Medulla oblongata (tissue), 1 donor: ENCODE measurements around the gene HK2.
"Not testable (repeated sequence)": the region's sequence is repeated elsewhere in the genome, so short reads cannot be mapped to it uniquely, and the experiment has no call there.

Source experiments
- DNase-seq: peaks from one replicate; pipeline ENCODE4 v3.0.0-alpha.2; 2015; ENCODE audit errors: extremely low spot score

The HK2 gene

GRCh38 chr2:74895001-74895400 is 61.1 kb downstream of the HK2 start:
- no peak for DNase-seq

- DNase-seq, result no peak
These were observed 62.3 kb downstream of the HK2 start for GRCh38 chr2:74896232-74896631.

GRCh38 chr2:74900225-74900624 is 66.3 kb downstream of the HK2 start:
- DNase-seq, result not testable (repeated sequence)

- peak; percentile 90 for DNase-seq
These were observed 68.4 kb downstream of the HK2 start for GRCh38 chr2:74902281-74902860.

- no peak for DNase-seq
These were observed 72.5 kb downstream of the HK2 start for GRCh38 chr2:74906395-74906794.

- not testable (repeated sequence) for DNase-seq
These were observed 73.6 kb downstream of the HK2 start for GRCh38 chr2:74907560-74907959.

- no peak for DNase-seq
These were observed 75.0 kb downstream of the HK2 start for GRCh38 chr2:74908748-74909444.

- no peak for DNase-seq
These were observed 76.3 kb downstream of the HK2 start for GRCh38 chr2:74910245-74910644.

GRCh38 chr2:74911061-74911460 is 77.1 kb downstream of the HK2 start:
- no peak for DNase-seq

GRCh38 chr2:74915743-74916142 is 81.8 kb downstream of the HK2 start:
- no peak for DNase-seq

- no peak for DNase-seq
These were observed 82.5 kb downstream of the HK2 start for GRCh38 chr2:74916394-74916793.

GRCh38 chr2:74917702-74918619 is 84.0 kb downstream of the HK2 start:
- no peak for DNase-seq

- DNase-seq, result peak; percentile 56
These were observed 85.9 kb downstream of the HK2 start for GRCh38 chr2:74919827-74920226.

GRCh38 chr2:74921236-74921736 is 87.4 kb downstream of the HK2 start:
- no peak for DNase-seq

- DNase-seq, result no peak
These were observed 88.8 kb downstream of the HK2 start for GRCh38 chr2:74922592-74923227.

- no peak for DNase-seq
These were observed 90.7 kb downstream of the HK2 start for GRCh38 chr2:74924463-74925265.

- DNase-seq, result no peak
These were observed 91.4 kb downstream of the HK2 start for GRCh38 chr2:74925361-74925786.

GRCh38 chr2:74927621-74928020 is 93.7 kb downstream of the HK2 start:
- DNase-seq, result no peak

GRCh38 chr2:74930811-74931486 is 97.0 kb downstream of the HK2 start:
- no peak for DNase-seq

GRCh38 chr2:74931940-74932339 is 98.0 kb downstream of the HK2 start:
- DNase-seq, result no peak
